ENCODE measurements around the gene NAT10. TPM values are rescaled to one million over a fixed set of nuclear protein-coding genes. Genes with fewer than 3 reads are reported as not detected.
"Not testable (repeated sequence)": the region's sequence is repeated elsewhere in the genome, so short reads cannot be mapped to it uniquely, and the experiment has no call there.

NAT10 gene
- 49.8 TPM for polyA plus RNA-seq (2012; ENCODE audit: missing spikeins)

GRCh38 chr11:34105079-34105956 is at the start of gene NAT10:
Gene NAT10 (plus strand): TSS chr11:34105629. CDS start chr11:34108226, 2,597 bp downstream.
- peak; percentile 76 for TF ChIP-seq TAF1 (IDR thresholded peaks at IDR 0.05; ENCODE audit: borderline replicate concordance, low read depth, low read length)
- TF ChIP-seq POLR2AphosphoS5 (IDR thresholded peaks at IDR 0.05; ENCODE audit: low read depth, low read length), result peak; percentile 99
- peak; percentile 98 for TF ChIP-seq POLR2A (IDR thresholded peaks at IDR 0.05; ENCODE audit: low read depth, low read length)
- DNase-seq (ENCODE audit: insufficient read length) (peak; percentile 74), FAIRE-seq (peak; percentile 100)

GRCh38 chr11:34056672-34057071 is 48.8 kb upstream of the NAT10 start:
- no peak for TF ChIP-seq POLR2AphosphoS5 (IDR thresholded peaks at IDR 0.05; ENCODE audit: low read depth, low read length)
- TF ChIP-seq POLR2A (IDR thresholded peaks at IDR 0.05; ENCODE audit: low read depth, low read length), result no peak
- TF ChIP-seq TAF1 (IDR thresholded peaks at IDR 0.05; ENCODE audit: borderline replicate concordance, low read depth, low read length), result no peak
- FAIRE-seq (no peak), DNase-seq (ENCODE audit: insufficient read length) (no peak)

DNA sequence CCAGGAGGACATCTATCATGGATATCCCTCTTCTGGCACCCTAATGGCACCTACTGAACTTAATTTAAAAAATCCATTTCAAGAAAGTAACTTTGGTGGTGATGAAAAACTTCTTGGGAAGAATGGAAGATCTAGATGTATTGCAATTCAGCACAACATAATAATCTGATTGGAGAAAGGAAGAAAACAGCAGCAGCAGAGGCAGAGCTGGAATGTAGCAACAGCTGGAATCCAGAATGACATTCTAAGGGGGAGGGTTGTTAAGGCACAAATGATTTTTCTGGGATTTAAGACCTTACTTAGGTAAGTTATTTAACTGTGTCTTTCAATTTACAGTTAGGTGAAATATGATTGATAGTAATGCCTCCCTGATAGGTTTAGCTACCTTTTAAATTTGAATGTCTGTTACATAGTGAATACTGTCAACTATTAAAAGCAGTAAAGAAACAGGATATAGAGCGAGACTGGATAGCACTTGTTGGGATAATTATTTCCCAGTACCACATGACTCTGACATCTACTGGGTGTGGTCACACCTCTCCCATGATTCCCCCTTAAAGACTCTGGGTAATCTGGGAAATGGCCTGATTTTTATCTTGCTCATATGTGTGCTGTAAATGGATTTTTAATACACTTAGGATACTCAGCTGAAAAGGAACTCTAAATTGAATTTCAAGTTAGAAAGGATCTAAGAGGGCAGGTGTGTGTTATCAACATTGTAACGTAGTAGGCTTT is 42.2 kb upstream of the NAT10 start:
- TF ChIP-seq POLR2A (IDR thresholded peaks at IDR 0.05; ENCODE audit: low read depth, low read length), result no peak
- no peak for TF ChIP-seq POLR2AphosphoS5 (IDR thresholded peaks at IDR 0.05; ENCODE audit: low read depth, low read length)
- FAIRE-seq (peak; percentile 73), DNase-seq (ENCODE audit: insufficient read length) (no peak)

DNA sequence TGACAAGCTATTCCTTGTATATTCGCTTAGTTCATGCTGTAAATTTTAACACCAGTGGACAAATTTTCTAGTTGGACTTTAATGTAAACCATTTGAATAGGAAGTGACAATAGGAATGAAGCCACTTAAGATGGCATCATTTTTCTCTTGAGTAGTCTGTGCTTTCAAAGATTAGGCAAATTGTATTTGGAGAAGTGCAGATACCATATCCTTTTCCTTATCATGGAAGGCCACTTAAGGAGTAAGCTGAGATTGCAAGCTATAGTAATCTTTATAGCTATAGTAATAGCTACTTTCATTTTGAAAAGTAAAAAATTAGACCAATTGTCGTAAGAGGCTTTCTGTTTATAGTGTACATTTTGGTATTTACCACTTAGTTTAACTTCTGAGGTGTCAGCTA is 41.1 kb upstream of the NAT10 start:
- DNase-seq (ENCODE audit: insufficient read length) (no peak), FAIRE-seq (peak; percentile 9)
- no peak for TF ChIP-seq TAF1 (IDR thresholded peaks at IDR 0.05; ENCODE audit: borderline replicate concordance, low read depth, low read length)
- TF ChIP-seq POLR2AphosphoS5 (IDR thresholded peaks at IDR 0.05; ENCODE audit: low read depth, low read length), result no peak
- no peak for TF ChIP-seq POLR2A (IDR thresholded peaks at IDR 0.05; ENCODE audit: low read depth, low read length)

GRCh38 chr11:34065505-34066203 is 39.8 kb upstream of the NAT10 start:
- FAIRE-seq (peak; percentile 53), DNase-seq (ENCODE audit: insufficient read length) (no peak)
- TF ChIP-seq POLR2AphosphoS5 (IDR thresholded peaks at IDR 0.05; ENCODE audit: low read depth, low read length) (no peak), POLR2A (IDR thresholded peaks at IDR 0.05; ENCODE audit: low read depth, low read length) (no peak), TAF1 (IDR thresholded peaks at IDR 0.05; ENCODE audit: borderline replicate concordance, low read depth, low read length) (no peak)

DNA sequence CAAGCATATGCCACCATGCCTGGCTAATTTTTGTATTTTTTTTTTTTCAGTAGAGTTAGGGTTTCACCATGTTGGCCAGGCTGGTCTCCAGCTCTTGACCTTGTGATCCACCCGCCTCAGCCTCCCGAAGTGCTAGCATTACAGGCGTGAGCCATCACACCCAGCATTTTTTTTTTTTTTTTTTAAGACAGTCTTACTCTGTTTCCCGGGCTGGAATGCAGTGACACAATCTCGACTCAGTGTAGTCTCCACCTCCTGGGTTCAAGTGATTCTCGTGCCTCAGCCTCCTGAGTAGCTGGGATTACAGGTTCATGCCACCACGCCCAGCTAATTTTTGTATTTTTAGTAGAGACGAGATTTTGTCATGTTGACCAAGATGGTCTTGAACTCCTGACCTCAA is 38.7 kb upstream of the NAT10 start:
- FAIRE-seq; DNase-seq (ENCODE audit: insufficient read length): not testable (repeated sequence)

DNA sequence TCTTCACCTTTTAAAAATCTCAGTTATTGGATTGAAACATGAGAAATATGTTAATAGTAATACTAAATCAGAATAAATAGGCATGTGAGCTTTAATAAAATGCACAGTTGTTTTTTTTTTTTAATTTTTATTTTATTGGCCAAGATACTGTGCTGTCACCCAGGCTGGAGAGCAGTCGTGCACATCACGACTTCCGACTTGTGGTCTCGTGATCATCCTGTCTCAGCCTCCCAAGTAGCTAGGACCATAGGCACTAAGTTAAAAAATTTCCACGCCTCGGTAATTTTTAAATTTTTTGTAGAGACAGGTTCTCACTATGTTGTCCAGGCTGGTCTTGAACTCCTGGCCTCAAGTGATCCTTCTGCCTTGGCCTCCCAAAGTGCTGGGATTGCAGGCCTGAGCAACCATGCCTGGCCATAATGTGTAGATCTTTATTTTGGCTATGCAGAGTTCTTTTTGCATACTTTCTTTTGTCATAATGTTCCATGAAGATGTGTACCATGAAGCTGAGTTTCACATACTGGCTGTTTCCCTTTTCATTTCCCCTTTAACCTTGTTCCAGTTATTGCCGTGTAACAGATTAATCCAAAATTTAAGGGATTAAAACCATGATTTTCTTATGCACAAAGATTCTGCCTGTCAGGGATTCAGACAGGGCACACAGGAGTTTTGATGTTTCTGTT is 37.9 kb upstream of the NAT10 start:
- DNase-seq (ENCODE audit: insufficient read length), result no peak
- FAIRE-seq, result no peak
- TF ChIP-seq POLR2AphosphoS5 (IDR thresholded peaks at IDR 0.05; ENCODE audit: low read depth, low read length) (no peak), POLR2A (IDR thresholded peaks at IDR 0.05; ENCODE audit: low read depth, low read length) (no peak), TAF1 (IDR thresholded peaks at IDR 0.05; ENCODE audit: borderline replicate concordance, low read depth, low read length) (no peak)

DNA sequence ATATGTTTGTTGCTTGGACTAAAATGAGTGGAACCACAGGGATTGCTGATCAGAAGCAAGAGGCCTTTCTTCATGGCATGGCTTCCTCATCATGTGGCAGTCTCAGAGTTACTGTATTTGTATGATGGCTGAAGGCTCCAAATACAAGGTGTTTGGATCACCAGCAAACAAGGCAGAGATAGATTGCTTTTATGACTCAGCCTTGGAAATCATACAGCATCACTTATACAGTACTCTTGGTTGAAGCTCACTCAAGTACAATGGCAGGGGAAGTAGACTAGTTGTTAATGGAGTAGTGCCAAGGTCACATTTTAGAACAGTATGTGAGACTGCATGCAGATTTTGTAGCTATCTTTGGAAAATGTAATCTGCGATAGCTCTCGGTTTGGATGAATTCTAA is 37.3 kb upstream of the NAT10 start:
- no peak for TF ChIP-seq POLR2A (IDR thresholded peaks at IDR 0.05; ENCODE audit: low read depth, low read length)
- TF ChIP-seq TAF1 (IDR thresholded peaks at IDR 0.05; ENCODE audit: borderline replicate concordance, low read depth, low read length), result no peak
- TF ChIP-seq POLR2AphosphoS5 (IDR thresholded peaks at IDR 0.05; ENCODE audit: low read depth, low read length), result no peak
- no peak for DNase-seq (ENCODE audit: insufficient read length)
- FAIRE-seq, result peak; percentile 92

DNA sequence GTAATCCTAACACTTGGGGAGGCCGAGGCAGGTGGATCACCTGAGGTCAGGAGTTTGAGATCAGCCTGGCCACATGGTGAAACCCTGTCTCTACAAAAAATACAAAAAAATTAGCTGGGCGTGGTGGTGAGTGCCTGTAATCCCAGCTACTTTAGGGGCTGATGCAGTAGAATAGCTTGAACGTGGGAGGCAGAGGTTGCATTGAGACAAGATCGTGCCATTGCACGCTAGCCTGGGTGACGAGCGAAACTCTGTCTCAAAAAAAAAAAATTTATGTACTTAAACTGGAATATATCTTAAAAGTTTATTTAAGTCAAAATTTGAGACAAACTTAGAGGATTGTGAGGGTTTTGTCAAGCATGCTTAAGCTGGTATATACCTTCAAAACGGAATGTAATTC is 34.1 kb upstream of the NAT10 start:
- FAIRE-seq; DNase-seq (ENCODE audit: insufficient read length): not testable (repeated sequence)

- TF ChIP-seq TAF1 (IDR thresholded peaks at IDR 0.05; ENCODE audit: borderline replicate concordance, low read depth, low read length) (no peak), POLR2A (IDR thresholded peaks at IDR 0.05; ENCODE audit: low read depth, low read length) (no peak), POLR2AphosphoS5 (IDR thresholded peaks at IDR 0.05; ENCODE audit: low read depth, low read length) (no peak)
- FAIRE-seq (no peak), DNase-seq (ENCODE audit: insufficient read length) (no peak)
Observed at GRCh38 chr11:34072041-34072440, 33.4 kb upstream of the NAT10 start.

GRCh38 chr11:34072832-34073231 is 32.6 kb upstream of the NAT10 start:
- DNase-seq (ENCODE audit: insufficient read length) (no peak), FAIRE-seq (peak; percentile 76)
- TF ChIP-seq POLR2A (IDR thresholded peaks at IDR 0.05; ENCODE audit: low read depth, low read length) (no peak), POLR2AphosphoS5 (IDR thresholded peaks at IDR 0.05; ENCODE audit: low read depth, low read length) (no peak)

Data from GM12892 (cell line).